NCI-H748 (cell line): ENCODE measurements around the gene PDK2.
"Not testable (repeated sequence)": the region's sequence is repeated elsewhere in the genome, so short reads cannot be mapped to it uniquely, and the experiment has no call there.

Source experiments
- DNase-seq: peaks from one replicate; lab custom pipeline; 2025; ENCODE audit not compliant: unreplicated experiment; lab: John Stamatoyannopoulos, UW

PDK2 gene

DNA sequence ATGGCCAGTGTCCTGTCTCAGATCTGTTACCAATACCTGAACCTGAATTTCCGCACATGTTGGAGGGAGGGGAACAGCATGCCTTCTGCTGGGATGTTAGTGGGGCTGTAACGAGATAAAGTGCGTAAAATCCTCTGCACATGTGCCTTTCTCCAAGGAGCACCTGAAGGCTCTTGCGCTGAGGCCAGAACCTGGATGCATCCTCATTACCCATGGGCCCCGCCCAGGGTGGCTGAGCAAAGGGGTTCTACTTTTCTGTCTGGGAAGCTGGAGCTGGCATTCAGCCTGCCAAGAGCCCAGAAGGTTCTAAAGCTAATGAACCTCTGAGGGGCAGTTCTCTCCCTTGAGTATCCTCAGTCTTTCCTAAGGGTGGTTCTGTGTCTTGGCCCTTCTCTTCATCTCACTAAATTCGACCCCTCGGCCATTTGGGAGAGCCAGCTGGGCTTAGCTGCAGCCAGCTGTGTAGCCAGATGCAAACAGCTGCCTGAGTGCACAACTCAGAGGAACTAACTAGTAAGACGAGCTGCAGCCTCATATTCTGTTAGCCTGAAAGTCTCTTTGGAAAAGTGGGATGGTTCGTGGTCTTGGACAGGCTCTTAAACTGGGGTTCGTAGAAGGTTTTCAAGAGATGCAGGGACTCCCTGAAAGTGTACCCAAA, 36.7 kb upstream of the PDK2 start:
- no peak for DNase-seq

- no peak for DNase-seq
Measured at GRCh38 chr17:50059256-50059655, 35.9 kb upstream of the PDK2 start.

GRCh38 chr17:50059759-50060273, 35.3 kb upstream of the PDK2 start:
- DNase-seq, result no peak

GRCh38 chr17:50060951-50061712, 34.0 kb upstream of the PDK2 start:
- no peak for DNase-seq

DNA sequence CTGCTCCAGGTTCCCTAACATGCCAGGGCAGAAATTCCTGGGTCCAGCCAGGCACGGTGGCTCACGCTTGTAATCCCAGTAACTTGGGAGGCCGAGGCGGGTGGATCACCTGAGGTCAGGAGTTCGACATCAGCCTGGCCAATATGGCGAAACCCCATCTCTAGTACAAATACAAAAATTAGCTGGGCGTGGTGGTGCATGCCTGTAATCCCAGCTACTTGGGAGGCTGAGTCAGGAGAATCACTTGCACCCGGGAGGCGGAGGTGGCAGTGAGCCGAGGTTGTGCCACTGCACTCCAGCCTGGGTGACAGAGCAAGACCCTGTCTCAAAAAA, 33.5 kb upstream of the PDK2 start:
- not testable (repeated sequence) for DNase-seq

GRCh38 chr17:50062293-50063243, 32.6 kb upstream of the PDK2 start:
- DNase-seq, result no peak

GRCh38 chr17:50063561-50064252, 31.4 kb upstream of the PDK2 start:
- DNase-seq, result no peak

DNA sequence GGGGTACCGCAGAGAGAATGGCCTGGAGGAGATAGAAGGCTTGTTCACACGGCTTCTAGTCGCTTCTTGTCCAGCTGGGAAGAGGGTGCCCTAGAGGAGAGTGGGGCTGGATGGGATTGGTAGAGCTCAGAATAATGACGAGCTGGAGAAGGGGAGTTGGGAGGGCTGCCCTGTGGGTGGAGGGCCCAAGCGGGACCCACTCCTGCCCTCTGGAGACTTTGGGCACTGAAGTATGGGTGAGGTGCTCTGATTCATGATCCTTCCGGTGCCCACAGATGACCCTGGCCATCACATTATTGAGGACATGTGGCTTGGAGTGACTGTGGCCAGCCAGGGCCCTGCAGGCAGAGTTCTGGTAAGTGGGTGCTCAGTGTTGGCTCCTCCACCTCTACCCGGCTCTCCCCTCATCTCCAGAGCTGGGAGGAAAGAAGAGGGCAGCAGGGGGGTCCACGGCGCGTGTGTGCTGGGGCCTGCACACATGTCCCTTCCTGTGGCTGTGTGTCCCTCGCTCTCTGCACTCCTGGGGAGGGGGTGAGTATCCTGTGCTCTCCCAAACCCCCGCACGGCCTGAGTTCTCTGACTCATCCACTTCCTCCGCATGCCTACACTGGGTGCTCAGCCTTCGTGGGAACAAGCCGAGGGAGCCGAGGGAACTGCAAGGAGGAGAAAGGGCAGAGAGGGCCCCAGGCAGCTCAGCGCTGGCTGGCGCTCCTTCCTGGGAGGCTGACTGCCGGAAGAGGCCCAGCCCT, 30.7 kb upstream of the PDK2 start:
- no peak for DNase-seq

GRCh38 chr17:50065056-50065455, 30.1 kb upstream of the PDK2 start:
- DNase-seq, result no peak

DNA sequence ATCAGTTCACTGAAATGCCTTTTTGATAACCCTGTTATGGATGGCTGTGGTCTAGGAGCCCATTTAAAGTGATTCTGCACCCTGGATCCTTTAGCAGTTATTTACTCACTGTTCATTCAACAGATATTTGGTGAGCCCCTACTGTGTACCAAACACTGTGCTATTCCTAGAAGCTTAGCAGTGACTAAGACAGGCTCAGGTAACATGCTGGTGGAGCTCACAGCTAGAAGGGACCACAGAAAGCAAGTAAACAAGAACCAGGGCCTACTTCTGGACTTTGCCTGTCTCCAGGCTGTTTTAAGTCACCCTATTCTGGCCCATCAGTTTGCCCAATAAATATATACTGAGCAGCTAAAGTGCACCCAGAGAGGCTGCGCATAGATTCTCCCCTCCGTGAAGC, 28.2 kb upstream of the PDK2 start:
- no peak for DNase-seq

GRCh38 chr17:50067996-50068395, 27.2 kb upstream of the PDK2 start:
- DNase-seq, result no peak

- DNase-seq, result no peak
Measured at GRCh38 chr17:50070908-50071680, 24.1 kb upstream of the PDK2 start.

DNA sequence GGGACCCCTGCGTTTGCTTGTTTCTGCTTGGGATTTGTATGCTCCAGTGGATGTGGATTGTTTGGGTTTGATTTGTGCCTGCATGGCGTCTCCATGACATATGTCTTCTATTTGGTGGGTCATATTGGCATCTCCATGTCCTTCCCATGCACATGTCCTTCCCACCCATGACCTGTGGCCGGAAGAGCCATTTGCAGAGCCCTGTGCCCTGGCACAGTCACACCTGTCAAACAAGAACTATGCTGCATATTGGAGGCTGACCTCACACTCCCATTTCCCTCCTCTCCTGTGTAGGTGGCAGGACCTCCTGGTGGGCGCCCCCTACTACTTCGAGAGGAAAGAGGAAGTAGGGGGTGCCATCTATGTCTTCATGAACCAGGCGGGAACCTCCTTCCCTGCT, 23.5 kb upstream of the PDK2 start:
- no peak for DNase-seq

DNA sequence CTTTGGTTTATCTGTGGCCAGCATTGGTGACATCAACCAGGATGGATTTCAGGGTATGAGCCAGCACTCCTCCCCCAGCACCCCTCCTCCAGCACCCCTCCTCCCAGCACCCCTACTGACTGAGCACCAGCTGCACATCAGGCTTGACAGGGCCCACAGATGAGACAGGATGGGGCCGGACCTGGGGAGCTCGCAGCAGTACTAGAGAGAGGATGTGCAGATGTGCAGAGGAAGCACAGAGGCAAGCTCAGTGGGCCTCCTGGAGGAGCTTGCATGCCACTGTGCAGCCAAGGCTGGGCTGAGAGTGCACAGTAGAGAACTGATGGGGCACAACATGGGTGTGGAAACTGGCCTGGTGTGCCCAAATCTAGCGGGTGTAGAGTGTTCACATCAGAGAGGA, 23.0 kb upstream of the PDK2 start:
- DNase-seq, result no peak

DNA sequence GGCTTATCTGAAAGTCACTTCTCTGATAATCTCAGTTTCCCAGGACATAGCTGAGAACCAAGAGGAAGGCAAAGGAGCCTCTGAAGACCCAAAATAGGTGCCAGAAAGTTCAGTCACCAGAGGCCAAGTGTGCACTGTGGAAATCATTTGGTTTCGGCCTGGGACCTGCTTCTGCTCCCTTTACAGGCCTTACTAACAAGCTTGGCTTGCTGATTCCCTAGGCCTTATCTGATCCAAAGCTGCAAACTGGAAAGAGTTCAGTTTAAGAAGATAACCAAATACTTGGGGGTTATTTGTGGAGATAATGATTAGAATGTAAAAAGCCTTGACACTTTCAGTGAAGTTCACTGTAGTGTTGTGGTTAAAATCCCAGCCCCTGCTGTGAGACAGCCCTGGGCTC, 22.2 kb upstream of the PDK2 start:
- no peak for DNase-seq

- no peak for DNase-seq
Measured at GRCh38 chr17:50074227-50074626, 20.9 kb upstream of the PDK2 start.

GRCh38 chr17:50075446-50076032, 19.6 kb upstream of the PDK2 start:
- no peak for DNase-seq

GRCh38 chr17:50076221-50076590, 18.9 kb upstream of the PDK2 start:
- no peak for DNase-seq

- DNase-seq, result peak; percentile 64
Measured at GRCh38 chr17:50076591-50077235, 18.4 kb upstream of the PDK2 start.
